Suppressor macrophage (primary cell): ENCODE data around the gene PHAX.
A peak's percentile ranks its signal among the peaks of the same experiment; 100 is the strongest.
"Not testable (repeated sequence)": the region's sequence is repeated elsewhere in the genome, so short reads cannot be mapped to it uniquely, and the experiment has no call there.

Experiments used
- DNase-seq, 4 experiments: peaks; one replicate each; pipeline ENCODE4 v3.0.0-alpha.2; 2020 to 2022

The PHAX gene

DNA sequence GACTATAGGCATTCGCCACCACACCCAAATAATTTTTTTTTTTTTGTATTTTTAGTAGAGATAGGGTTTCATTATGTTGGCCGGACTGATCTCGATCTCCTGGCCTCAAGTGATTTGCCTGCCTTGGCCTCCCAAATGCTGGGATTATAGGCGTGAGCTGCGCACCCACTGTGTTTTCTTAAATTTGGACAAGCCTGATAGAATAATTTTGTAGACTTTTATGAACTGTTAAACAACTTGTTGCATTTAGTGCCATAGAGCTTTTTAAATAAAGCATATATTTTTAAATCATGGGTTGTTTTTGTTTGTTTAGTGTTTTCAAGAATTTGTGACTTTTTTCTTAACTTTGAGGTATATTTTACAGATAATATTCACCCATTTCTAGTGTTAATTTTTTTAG is 4.8 kb downstream of the PHAX start:
- no peak for DNase-seq

DNA sequence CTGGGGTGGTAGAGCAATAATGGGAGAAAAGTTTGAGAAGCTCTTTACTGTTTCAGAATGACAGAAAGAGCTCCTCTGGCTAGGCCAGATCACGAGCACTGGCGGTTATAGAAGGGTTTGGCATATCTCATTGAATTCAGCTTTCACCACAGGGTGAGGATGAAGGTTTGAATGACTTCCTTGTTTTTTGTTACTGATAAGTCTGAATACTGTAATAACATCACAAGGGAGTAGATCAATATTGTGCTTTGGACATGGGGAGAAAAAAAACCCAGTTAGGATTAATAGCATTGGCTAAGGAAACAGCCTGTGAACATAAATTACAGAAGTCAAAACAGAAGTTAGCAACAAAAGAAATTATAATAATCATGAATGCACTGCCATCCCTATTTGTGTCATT is 9.4 kb downstream of the PHAX start:
- DNase-seq, result no peak

DNA sequence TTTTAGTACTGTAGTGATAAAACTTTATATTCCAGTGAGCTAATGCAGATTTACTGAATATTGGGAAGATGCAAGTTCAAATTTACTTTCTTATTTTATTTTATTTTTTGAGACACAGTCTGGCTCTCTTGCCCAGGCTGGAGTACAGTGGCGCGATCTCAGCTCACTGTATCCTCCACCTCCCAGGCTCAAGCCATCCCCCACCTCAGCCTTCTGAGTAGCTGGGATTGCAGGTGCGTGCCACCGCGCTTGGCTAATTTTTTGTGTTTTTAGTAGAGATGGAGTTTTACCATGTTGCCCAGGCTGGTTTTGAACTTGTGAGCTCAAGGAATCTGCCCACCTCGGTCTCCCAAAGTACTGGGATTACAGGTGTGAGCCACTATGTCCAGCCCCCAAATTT is 9.9 kb downstream of the PHAX start:
- no peak for DNase-seq

DNA sequence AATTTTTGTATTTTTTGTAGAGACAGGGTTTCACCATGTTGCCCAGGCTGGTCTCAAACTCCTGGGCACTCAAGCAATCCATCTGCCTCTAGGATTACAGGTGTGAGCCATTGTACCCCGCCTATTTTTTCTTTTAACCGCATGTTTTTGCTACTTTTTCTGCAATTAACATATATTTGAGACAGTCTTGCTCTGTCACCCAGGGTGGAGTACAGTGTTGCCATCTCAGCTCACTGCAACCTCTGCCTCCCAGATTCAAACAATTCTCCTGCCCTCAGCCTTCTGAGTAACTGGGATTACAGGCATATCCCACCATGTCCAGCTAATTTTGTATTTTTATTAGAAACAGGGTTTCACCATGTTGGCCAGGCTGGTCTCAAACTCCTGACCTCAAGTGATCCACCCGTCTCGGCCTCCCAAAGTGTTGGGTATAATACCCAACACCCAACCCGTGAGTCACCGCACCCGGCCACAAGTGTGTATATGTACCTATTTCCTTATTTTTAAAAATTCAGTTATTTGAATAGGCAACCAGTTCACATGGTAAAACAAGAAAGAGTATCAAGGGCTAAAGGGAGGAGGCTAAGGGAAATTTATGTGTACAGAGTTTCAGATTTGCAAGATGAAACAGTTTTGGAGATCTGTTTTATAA is 13.3 kb downstream of the PHAX start:
- DNase-seq, result peak in 1 of 4 experiments; percentile 9

DNA sequence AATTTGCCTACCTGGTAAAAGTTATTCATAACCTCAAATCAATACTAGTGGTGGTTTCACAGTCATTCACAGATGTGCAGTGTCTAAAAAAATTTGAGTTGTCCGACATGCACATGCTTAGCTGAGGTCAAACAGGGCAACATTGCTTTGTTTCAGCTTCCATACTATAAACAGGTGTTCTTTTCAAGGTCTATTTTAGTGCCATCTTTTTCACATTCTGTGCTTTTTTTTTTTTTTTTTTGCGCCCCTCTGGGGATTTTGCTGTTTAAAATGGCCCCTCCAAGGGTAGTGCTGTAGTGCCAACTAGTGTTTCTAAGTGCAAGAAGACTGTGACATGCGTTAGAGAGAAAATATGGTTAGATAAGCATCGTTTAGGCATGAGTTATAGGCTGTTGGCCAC is 14.5 kb downstream of the PHAX start:
- DNase-seq, result no peak

DNA sequence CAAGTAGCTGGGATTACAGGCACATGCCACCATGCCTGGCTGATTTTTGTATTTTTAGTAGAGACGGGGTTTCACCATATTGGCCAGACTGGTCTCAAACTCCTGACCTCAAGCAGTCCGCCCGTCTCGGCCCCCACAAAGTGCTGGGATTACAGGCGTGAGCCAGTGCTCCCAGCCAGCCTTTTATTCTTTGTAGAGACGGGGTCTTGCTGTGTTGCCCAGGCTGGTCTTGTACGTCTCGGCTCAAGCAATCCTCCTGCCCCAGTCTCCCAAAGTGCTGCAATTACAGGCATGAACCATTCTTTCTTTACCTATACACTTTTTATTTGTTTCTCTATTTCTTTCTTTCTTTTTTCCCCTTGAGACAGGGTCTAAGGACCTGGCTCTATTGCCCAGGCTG is 16.9 kb downstream of the PHAX start:
- not testable (repeated sequence) for DNase-seq

DNA sequence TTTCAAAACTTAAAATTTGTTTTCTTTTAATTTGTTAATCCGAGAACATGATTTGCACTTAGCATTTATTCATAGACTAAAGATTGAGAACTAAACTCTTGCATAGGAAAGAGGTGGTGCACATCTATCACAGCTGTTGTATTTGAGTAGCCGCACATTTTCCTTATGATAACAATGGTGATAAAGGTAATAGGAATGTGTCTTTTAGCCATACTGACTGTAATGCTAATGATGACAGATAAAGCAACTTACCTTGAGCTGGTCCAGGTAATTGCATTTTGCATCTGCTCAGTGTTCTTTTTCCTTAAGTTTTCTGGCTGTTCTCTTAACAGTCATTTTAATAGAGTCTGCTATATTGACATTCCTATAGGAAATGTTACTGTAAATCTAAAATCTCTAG is 19.0 kb downstream of the PHAX start:
- DNase-seq, result no peak

DNA sequence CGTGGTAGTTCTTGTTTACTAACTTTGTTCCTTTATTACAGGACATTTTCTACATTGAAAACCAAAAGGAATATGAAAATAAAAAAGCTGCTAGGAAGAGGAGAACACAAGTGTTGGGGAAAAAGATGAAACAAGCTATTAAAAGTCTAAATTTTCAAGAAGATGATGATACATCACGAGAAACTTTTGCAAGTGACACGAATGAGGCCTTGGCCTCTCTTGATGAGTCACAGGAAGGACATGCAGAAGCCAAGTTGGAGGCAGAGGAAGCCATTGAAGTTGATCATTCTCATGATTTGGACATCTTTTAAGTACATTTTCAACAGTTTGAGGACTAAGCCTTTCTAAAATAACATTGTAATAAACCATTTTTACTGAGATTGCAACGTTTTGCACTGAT is 23.8 kb downstream of the PHAX start:
- peak; percentile 63 to 85 (median 78) for DNase-seq

DNA sequence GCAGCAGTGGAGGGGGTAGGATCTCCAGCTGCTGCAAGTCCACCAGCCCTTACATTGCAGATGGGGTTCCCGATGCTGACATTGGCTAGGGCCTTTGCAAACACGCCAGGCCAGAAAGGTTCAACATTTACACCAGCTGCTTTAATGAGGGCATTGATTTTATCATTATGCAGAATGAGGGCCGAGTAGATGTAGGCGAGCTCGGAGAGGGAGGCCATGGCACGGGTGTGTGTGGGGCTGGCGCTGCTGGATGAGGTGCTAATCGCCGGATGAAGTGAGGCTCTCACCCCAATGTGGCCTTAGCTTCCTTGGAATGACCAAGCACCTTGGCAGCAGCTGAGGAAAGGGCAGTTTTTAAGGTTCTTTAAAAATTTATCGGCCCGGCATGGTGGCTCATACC is 27.4 kb downstream of the PHAX start:
- no peak for DNase-seq

DNA sequence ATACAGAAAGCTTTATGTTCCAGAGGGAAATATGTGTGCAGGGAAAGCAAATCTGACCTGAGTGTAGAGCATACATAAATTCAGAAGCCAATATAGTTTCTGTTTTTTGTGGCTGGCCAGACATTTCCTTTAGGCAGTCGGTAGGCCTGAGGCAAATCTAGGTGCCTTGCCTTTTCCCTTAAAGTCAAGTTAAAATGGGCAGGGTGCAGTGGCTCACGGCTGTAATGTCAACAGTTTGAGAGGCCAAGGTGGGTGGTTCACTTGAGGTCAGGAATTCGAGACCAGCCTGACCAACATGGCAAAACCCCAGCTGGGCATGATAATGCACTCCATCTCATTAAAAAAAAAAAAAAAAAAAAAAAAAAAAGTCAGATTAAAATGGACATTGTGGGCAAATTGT is 31.2 kb downstream of the PHAX start:
- no peak for DNase-seq

DNA sequence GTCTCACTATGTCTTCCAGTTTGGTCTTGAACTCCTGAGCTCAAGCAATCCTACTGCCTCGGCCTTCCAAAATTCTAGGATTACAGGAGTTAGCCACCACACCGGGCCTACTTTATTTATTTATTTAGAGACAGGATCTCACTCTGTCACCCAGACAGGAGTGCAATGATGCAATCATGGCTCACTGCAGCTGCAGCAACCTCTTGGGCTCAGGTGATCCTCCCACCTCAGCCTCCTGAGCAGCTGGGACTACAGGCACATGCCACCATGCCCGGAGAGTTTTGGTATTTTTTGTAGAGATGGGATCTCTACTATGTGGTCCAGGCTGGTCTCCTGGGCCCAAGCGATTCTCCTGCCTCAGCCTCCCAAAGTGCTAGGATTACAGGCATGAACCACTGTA is 32.8 kb downstream of the PHAX start:
- DNase-seq, result no peak

DNA sequence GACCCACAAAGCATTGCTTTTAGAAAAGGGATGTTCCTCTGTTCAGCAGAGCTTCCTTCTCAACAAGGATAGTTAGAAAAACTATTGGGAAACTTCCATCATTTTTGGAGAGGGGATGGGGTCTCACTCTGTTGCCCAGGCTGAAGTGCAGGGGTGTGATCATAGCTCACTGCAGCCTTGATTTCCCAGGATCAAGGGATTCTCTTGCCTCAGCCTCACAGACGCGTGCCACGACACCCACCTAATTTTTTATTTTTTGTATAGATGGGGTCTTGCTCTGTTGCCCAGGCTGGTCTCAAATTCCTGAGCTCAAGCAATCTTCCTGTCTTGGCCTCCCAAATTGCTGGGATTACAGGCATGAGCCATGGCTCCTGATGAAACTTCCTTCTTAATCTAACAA is 34.8 kb downstream of the PHAX start:
- no peak for DNase-seq

DNA sequence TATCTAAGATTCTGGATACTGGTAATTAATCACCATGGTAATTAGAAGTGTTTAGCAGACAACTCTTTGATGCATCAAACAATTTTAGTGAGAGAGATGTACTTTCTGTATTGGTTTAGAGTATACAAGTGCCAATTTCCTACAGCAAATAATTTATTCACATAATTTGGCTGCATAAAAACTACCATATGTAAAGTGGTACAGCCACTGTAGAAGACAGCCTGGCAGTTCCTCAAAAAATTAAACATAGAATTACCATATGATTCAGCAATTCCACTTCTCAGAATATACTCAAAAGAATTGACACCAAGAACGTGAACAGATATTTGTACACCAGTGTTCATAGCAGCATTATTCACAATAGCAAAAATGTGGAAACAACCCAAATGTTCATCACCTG is 36.2 kb downstream of the PHAX start:
- DNase-seq, result peak in 3 of 4 experiments; percentile 2 to 31 (median 30)

DNA sequence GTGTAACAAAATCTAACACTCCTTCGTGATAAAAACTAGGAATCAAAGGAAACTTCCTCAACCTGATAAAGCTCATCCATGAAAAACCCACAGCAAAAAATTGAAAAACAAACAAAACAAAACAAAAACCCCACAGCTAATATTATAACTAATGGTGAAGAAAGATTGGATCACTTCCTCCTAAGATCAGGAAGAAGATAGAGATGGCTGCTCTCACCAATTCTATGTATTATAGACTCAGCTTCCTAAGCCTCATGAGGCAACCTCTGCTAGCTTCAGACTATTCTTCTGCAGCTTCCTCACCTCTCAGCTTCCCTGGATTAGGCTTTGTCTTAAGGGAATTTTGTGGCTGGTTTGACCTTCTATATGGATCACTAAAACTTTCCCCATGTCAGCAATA is 40.1 kb downstream of the PHAX start:
- peak; percentile 2 to 40 (median 18) for DNase-seq

DNA sequence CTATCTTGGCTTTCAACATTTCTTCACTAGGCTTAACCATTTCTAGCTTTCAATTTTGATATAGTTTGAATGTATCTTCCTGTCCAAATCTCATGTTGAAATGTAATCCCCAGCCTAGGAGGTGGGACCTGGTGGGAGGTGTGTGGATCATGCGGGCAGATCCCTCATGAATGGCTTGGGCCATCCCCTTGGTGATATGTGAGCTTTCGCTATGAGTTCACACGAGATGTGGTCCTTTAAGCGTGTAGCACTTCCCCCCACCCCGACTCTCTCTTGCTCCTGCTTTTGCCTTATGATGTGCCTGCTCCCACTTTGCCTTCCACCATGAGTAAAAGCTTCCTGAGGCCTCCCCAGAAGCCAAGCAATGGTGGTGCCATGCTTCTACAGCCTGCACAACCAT is 40.6 kb downstream of the PHAX start:
- no peak for DNase-seq

DNA sequence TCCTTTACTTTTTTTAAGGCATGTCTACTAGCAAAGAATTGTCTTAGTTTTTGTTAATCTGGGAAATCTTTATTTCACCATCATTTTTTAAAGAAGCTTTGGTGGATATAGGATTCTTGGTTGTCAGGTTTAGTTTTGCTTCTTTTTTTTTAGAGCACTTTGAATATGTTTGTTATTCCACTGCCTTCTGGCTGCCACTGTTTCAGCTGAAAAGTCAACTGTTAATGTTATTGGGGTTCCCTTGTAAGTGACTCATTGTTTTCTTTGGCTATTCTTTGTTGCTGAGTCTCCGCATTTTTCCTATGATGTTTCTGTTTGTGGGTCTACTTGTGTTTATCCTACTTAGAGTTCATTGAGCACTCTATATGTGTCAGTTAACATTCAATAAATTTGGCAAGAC is 44.4 kb downstream of the PHAX start:
- DNase-seq, result no peak

DNA sequence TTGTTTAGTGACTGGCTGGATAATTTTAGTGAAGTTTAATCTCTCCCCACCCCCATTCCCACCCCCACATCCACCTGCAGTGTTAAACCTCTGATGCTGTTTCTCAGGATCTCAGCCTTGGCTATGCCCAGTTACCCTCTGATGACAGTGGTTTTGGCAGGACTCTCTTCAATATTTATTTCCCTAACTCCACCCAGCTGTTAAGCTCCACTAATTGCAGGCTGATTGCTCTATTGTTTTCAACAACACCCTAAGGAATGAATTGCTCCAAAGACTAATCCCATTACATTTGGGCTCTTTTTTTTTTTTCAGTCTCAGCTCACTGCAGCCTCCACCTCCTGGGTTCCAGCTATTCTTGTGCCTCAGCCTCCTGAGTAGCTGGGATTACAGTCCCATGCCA is 46.3 kb downstream of the PHAX start:
- DNase-seq, result no peak

DNA sequence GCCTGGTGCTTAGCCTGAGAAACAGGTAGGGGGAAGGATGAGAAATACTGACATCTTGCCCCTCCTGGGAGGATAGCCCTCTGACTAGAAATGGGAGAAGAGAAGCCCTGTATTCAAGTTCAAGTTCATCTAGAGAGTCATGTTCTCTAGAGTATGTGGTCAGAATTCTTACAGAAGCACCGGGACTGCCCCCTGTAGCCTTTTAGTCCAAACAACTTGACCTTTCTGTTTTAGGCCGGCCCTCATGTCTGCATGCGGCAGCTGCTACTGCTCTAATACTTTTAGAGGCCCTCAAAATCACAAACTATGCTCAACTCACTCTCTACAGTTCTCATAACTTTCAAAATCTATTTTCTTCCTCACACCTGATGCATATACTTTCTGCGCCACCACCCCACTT is 47.7 kb downstream of the PHAX start:
- no peak for DNase-seq

DNA sequence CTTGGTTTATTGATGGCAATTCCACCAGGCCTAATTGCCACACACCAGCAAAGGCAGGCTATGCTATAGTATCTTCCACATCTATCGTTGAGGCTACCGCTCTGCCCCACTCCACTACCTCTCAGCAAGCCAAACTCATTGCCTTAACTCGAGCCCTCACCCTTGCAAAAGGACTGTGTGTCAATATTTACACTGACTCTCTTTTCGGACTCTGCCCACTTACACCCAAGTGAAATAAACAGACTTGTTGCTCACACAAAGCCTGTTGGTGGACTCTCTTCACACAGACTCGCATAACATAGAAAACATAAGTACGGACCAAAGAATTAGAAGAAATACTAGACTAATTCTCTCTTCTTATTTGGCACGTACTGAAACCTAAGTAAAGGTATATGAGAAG is 48.3 kb downstream of the PHAX start:
- DNase-seq, result not testable (repeated sequence)

DNA sequence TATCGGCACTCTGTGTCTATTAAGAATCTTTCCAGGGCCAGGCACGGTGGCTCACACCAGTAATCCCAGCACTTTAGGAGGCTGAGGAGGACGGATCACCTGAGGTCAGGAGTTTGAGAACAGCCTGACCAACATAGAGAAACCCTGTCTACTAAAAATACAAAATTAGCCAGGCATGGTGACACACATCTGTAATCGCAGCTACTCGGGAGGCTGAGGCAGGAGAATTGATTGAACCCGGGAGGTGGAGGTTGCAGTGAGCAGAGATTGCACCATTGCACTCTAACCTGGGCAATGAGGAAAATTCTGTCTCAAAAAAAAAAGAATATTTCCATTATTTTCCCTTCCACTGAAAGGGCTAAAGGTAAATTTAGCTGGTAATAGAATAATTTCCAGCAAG is 49.0 kb downstream of the PHAX start:
- not testable (repeated sequence) for DNase-seq

DNA sequence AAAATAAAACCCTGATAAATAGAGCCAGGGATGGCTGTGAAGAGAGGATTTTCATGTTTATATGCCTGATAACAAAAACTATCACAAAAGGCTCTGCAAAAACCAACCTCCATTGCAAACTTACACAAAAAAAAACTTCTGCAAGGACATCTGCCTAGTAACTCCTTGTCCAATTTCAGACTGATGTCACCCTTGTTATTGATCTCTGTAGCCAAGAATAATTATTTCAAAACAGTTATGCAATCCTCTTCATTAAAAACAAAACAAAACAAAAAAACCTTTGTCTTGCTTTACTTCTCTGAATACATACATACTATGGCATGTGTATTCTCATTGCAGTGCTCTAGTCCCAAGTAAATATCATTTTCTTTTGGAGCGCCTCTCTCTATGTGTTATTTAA is 49.7 kb downstream of the PHAX start:
- DNase-seq, result no peak

DNA sequence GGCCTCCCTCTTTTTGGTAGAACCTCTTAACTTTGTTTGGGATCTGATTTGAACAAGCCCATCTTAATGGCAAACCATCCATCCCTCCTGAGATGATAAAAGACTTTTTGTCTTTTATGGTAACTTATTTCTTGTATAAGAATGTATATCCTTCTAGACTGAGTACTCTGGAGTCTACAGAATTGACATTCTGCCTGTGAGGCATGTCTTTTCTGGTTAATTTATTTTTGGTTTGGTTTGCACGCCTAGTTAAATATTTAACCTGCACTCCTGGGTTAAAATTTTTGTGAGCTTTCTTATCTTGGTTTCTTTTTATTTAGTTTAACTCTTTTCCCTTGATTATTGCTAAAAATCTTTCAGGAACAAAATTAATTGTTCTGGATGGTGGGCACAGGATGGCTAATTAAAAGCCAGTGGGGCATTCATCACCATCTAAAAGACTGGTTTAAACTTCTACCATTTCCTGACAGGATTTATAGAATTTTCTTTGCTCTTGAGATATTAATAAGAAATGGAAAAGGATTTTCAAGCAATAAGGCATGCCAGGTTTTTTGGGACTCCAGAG is 50.3 kb downstream of the PHAX start:
- DNase-seq, result no peak

DNA sequence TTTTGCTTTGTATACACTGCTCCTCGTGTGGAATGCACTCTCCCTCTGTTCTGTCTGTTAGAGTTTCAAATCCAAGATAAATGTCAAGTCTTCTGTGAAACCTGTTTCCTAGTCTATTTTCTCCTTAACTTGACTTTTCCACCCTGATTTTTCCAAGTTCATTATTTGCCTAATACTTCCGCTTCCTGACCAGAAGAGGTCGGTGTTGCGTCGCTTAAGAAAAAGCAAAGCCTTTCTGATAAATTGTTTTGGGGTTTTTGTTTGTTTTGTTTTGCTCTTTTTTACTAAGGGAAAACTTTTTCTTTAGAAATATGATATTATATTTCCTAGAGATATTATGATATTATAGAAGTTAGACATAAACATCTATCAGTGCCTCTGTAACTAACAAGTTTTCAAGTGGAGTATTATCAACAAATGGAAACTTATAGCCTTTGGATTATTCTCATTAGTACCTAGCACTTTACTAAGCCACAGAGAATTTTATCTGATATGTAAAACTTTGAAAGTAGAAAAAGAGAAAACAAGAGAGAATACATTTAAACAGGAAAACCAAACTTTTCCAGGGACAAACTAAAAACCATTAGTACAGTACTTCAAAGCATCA is 55.8 kb downstream of the PHAX start:
- peak; percentile 34 to 79 (median 62) for DNase-seq

DNA sequence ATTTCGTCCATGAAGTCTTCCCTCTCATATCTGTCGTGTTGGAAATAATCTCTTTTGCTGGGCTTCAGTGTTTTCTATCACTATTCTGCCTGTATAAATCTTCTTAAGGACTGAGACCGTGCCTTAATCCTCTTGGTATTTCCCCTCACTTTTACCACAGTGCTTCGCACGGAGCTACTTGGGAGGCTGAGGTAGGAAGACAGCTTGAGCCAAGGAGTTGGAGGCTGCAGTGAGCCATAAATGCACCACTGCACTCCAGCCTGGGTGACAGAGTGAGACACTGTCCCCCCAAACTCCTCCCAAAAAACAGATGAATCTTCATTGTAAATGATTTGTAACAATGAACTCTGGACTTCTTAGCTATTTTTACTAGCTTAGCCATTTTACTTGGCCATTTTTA is 57.8 kb downstream of the PHAX start:
- no peak for DNase-seq
